ENCODE data around the gene SV2A. TPM values are rescaled to one million over a fixed set of nuclear protein-coding genes. Genes with fewer than 3 reads are reported as not detected.

The SV2A gene
- total and polyA plus RNA-seq, 4 donors, result 0.13 to 0.51 (median 0.24) TPM

GRCh38 chr1:149884433-149885338, 33.0 kb downstream of the SV2A start:
- 6% methylated on average over 9 of the region's 9 CpGs for WGBS
- H3K36me3 ChIP-seq (ENCODE audit: control insufficient read depth in 4 of 4, insufficient read depth in 3 of 4, low read depth in 1 of 4, low read length in 3 of 4), result no peaks in the 10 kb centered on the region
- peaks cover 6 to 38% (median 19%) of the 10 kb centered on the region in 4 donors for H3K4me1 ChIP-seq (ENCODE audit: control insufficient read depth in 4 of 4, insufficient read depth in 4 of 4, low read length in 3 of 4)
- DNase-seq (ENCODE audit: low spot score), result no peak
- H3K27me3 ChIP-seq (ENCODE audit: control insufficient read depth in 4 of 4, insufficient read depth in 4 of 4, low read length in 3 of 4), result no peaks in the 10 kb centered on the region
- no peak for TF ChIP-seq JUND (IDR thresholded peaks at IDR 0.05)
- no peaks in the 10 kb centered on the region for H3K9me3 ChIP-seq (ENCODE audit: control insufficient read depth in 4 of 4, low read length in 3 of 4)
- H3K9ac ChIP-seq (ENCODE audit: low read depth in 1 of 2, low read length in 2 of 2), result peak overlapping the region; percentile 64 to 100
- peak overlapping the region; percentile 100 for H3K27ac ChIP-seq (ENCODE audit: low read depth in 1 of 2, low read length in 2 of 2)
- peak overlapping the region; percentile 55 to 77 (median 60) for H3K4me3 ChIP-seq (ENCODE audit: low read depth in 1 of 3, low read length in 3 of 3)

- DNase-seq (ENCODE audit: low spot score), result no peak
- H3K9ac ChIP-seq (ENCODE audit: low read depth in 1 of 2, low read length in 2 of 2), result no peak overlapping the region
- no peaks in the 10 kb centered on the region for H3K9me3 ChIP-seq (ENCODE audit: control insufficient read depth in 4 of 4, low read length in 3 of 4)
- no peaks in the 10 kb centered on the region for H3K27me3 ChIP-seq (ENCODE audit: control insufficient read depth in 4 of 4, insufficient read depth in 4 of 4, low read length in 3 of 4)
- no peak overlapping the region for H3K27ac ChIP-seq (ENCODE audit: low read depth in 1 of 2, low read length in 2 of 2)
- TF ChIP-seq RXRA (IDR thresholded peaks at IDR 0.05) (no peak), GABPA (IDR thresholded peaks at IDR 0.05 in 1 of 2, conservative IDR thresholded peaks at IDR 0.05 in 1 of 2) (no peak), ATF3 (IDR thresholded peaks at IDR 0.05) (no peak), RAD21 (IDR thresholded peaks at IDR 0.05) (no peak)
- WGBS, result 84% methylated on average over 3 of the region's 3 CpGs
- no peak overlapping the region for H3K4me3 ChIP-seq (ENCODE audit: low read depth in 1 of 3, low read length in 3 of 3)
- no peaks in the 10 kb centered on the region for H3K36me3 ChIP-seq (ENCODE audit: control insufficient read depth in 4 of 4, insufficient read depth in 3 of 4, low read depth in 1 of 4, low read length in 3 of 4)
- H3K4me1 ChIP-seq (ENCODE audit: control insufficient read depth in 4 of 4, insufficient read depth in 4 of 4, low read length in 3 of 4), result peaks cover 5 to 35% (median 19%) of the 10 kb centered on the region in 4 donors
These were observed 33.9 kb downstream of the SV2A start for GRCh38 chr1:149883598-149884247.

GRCh38 chr1:149881876-149882275, 35.8 kb downstream of the SV2A start:
- no peak for DNase-seq (ENCODE audit: low spot score)
- no peak overlapping the region for H3K27ac ChIP-seq (ENCODE audit: low read depth in 1 of 2, low read length in 2 of 2)
- 93% methylated on average over 1 of the region's 1 CpG for WGBS
- no peaks in the 10 kb centered on the region for H3K27me3 ChIP-seq (ENCODE audit: control insufficient read depth in 4 of 4, insufficient read depth in 4 of 4, low read length in 3 of 4)
- no peak overlapping the region for H3K4me3 ChIP-seq (ENCODE audit: low read depth in 1 of 3, low read length in 3 of 3)
- peak in 1 of 2 donors; percentile 46 for TF ChIP-seq HNF4A (conservative IDR thresholded peaks at IDR 0.05)
- TF ChIP-seq CTCF (IDR thresholded peaks at IDR 0.05; ENCODE audit: low read depth, low read length, missing input control), result no peak
- H3K9ac ChIP-seq (ENCODE audit: low read depth in 1 of 2, low read length in 2 of 2), result no peak overlapping the region
- H3K36me3 ChIP-seq (ENCODE audit: control insufficient read depth in 4 of 4, insufficient read depth in 3 of 4, low read depth in 1 of 4, low read length in 3 of 4), result no peaks in the 10 kb centered on the region
- H3K4me1 ChIP-seq (ENCODE audit: control insufficient read depth in 4 of 4, insufficient read depth in 4 of 4, low read length in 3 of 4), result peaks cover 5 to 30% (median 19%) of the 10 kb centered on the region in 4 donors
- H3K9me3 ChIP-seq (ENCODE audit: control insufficient read depth in 4 of 4, low read length in 3 of 4), result no peaks in the 10 kb centered on the region

- Histone ChIP-seq H3K9me3 (ENCODE audit: control insufficient read depth in 4 of 4, low read length in 3 of 4) (no peaks in the 10 kb centered on the region), H3K9ac (ENCODE audit: low read depth in 1 of 2, low read length in 2 of 2) (no peak overlapping the region), H3K4me1 (ENCODE audit: control insufficient read depth in 4 of 4, insufficient read depth in 4 of 4, low read length in 3 of 4) (peaks cover 2 to 22% (median 14%) of the 10 kb centered on the region in 4 donors), H3K36me3 (ENCODE audit: control insufficient read depth in 4 of 4, insufficient read depth in 3 of 4, low read depth in 1 of 4, low read length in 3 of 4) (no peaks in the 10 kb centered on the region), H3K27ac (ENCODE audit: low read depth in 1 of 2, low read length in 2 of 2) (no peak overlapping the region), H3K4me3 (ENCODE audit: low read depth in 1 of 3, low read length in 3 of 3) (no peak overlapping the region), H3K27me3 (ENCODE audit: control insufficient read depth in 4 of 4, insufficient read depth in 4 of 4, low read length in 3 of 4) (no peaks in the 10 kb centered on the region)
- DNase-seq (ENCODE audit: low spot score), result no peak
- 94% methylated on average over 1 of the region's 1 CpG for WGBS
- TF ChIP-seq JUND (IDR thresholded peaks at IDR 0.05) (no peak), FOXA2 (IDR thresholded peaks at IDR 0.05) (no peak), ZBTB33 (IDR thresholded peaks at IDR 0.05) (no peak)
These were observed 38.1 kb downstream of the SV2A start for GRCh38 chr1:149879556-149879955.

All from liver (tissue), 9 donors.